AG09319 (cell line): ENCODE measurements around the gene ADA.

Experiments
- DNase-seq: peaks from one replicate; pipeline ENCODE4 v3.0.0-alpha.2; 2010; ENCODE audit warnings: low read depth; ENCODE audit errors: extremely low read depth
- TF ChIP-seq, protein P1 (sequence below): IDR thresholded peaks from 2 replicates; pipeline ENCODE4 v1.5.1; 2011; ENCODE audit warnings: low read depth, mild to moderate bottlenecking, inconsistent platforms, low read length, moderate library complexity

ADA gene

GRCh38 chr20:44574372-44574771 lies 77.1 kb downstream of the ADA start:
- no peak for DNase-seq
- TF ChIP-seq, protein P1, sequence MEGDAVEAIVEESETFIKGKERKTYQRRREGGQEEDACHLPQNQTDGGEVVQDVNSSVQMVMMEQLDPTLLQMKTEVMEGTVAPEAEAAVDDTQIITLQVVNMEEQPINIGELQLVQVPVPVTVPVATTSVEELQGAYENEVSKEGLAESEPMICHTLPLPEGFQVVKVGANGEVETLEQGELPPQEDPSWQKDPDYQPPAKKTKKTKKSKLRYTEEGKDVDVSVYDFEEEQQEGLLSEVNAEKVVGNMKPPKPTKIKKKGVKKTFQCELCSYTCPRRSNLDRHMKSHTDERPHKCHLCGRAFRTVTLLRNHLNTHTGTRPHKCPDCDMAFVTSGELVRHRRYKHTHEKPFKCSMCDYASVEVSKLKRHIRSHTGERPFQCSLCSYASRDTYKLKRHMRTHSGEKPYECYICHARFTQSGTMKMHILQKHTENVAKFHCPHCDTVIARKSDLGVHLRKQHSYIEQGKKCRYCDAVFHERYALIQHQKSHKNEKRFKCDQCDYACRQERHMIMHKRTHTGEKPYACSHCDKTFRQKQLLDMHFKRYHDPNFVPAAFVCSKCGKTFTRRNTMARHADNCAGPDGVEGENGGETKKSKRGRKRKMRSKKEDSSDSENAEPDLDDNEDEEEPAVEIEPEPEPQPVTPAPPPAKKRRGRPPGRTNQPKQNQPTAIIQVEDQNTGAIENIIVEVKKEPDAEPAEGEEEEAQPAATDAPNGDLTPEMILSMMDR = no peak

DNA sequence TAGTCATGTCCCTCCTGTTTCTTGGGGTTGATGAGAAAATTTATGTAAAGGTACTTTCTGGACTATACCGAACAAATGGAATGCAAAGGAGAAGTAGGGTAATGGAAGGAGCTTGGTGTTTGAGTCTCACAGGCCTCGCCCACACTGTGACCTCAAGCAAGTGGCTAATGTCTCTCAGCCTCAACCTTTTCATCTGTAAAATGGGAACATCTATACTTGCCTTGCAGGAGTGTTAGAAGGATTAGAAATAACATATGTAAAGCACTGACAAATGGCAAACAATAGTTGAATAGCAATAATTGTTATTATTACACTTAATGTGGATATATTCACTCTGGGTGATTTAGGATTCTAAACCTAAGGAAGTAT lies 78.0 kb downstream of the ADA start:
- TF ChIP-seq, protein P1 = no peak

GRCh38 chr20:44572551-44573500 lies 78.7 kb downstream of the ADA start:
- TF ChIP-seq, protein P1 = no peak
- DNase-seq = peak; percentile 56

More for the DNA sequence above, 78.0 kb downstream of the ADA start:
- DNase-seq = no peak

DNA sequence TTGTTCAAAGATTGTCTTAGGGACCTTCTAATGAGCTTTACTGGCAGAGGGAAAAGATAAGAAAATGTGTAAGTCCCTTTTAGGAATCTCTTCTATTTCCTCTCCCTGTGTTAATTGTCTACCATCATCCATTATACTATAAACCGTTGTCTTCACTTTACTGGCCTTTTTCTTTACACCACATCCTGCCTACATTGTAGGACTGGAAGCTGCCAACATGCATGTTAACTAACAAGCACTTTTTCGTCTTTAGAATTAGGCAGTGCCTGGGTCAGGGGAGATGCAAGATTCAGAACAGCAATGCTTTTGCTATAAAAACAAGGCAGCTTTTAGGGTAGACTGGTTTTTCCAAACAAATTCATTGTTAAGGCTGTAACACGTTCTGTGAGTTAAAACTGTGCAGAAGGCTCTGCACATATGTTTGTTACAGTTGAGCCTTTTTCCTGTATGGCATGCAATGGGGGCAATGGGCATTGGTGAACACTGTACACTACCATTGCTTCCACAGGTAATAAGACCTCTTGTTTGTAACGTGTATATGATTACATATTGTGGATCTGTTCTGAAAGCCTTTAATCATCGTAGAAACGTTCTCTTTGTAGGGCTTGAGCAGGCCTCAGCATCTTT lies 80.0 kb downstream of the ADA start:
- TF ChIP-seq, protein P1 = no peak
- DNase-seq = no peak

GRCh38 chr20:44570367-44570766 lies 81.1 kb downstream of the ADA start:
- TF ChIP-seq, protein P1 = no peak
- DNase-seq = no peak
